ENCODE data around the gene LAMB3. TPM values are rescaled to one million over a fixed set of nuclear protein-coding genes. Genes with fewer than 3 reads are reported as not detected.

The LAMB3 gene
- polyA plus RNA-seq, 4 donors: 1.1 to 1.7 (median 1.1) TPM

- DNase-seq (ENCODE audit: low read depth in 4 of 4, low spot score in 2 of 4): no peak
Observed at GRCh38 chr1:209635850-209636249, 16.4 kb downstream of the LAMB3 start.

GRCh38 chr1:209634005-209634737 lies 18.1 kb downstream of the LAMB3 start:
- no peak for DNase-seq (ENCODE audit: low read depth in 4 of 4, low spot score in 2 of 4)

GRCh38 chr1:209633335-209633997 lies 18.8 kb downstream of the LAMB3 start:
- no peak for DNase-seq (ENCODE audit: low read depth in 4 of 4, low spot score in 2 of 4)

- no peak for DNase-seq (ENCODE audit: low read depth in 4 of 4, low spot score in 2 of 4)
Observed at GRCh38 chr1:209630383-209631225, 21.6 kb downstream of the LAMB3 start.

- DNase-seq (ENCODE audit: low read depth in 4 of 4, low spot score in 2 of 4): no peak
Observed at GRCh38 chr1:209629621-209630382, 22.4 kb downstream of the LAMB3 start.

- DNase-seq (ENCODE audit: low read depth in 4 of 4, low spot score in 2 of 4): no peak
Observed at GRCh38 chr1:209628618-209629299, 23.5 kb downstream of the LAMB3 start.

GRCh38 chr1:209627732-209628196 lies 24.5 kb downstream of the LAMB3 start:
- DNase-seq (ENCODE audit: low read depth in 4 of 4, low spot score in 2 of 4): peak in 2 of 4 donors; percentile 37 to 69

- DNase-seq (ENCODE audit: low read depth in 4 of 4, low spot score in 2 of 4): no peak
Observed at GRCh38 chr1:209627027-209627731, 25.0 kb downstream of the LAMB3 start.

- DNase-seq (ENCODE audit: low read depth in 4 of 4, low spot score in 2 of 4): no peak
Observed at GRCh38 chr1:209626346-209627026, 25.7 kb downstream of the LAMB3 start.

GRCh38 chr1:209625791-209626285 lies 26.4 kb downstream of the LAMB3 start:
- DNase-seq (ENCODE audit: low read depth in 4 of 4, low spot score in 2 of 4): no peak

GRCh38 chr1:209624558-209625549 lies 27.4 kb downstream of the LAMB3 start:
- DNase-seq (ENCODE audit: low read depth in 4 of 4, low spot score in 2 of 4): no peak

- no peak for DNase-seq (ENCODE audit: low read depth in 4 of 4, low spot score in 2 of 4)
Observed at GRCh38 chr1:209622841-209623829, 29.1 kb downstream of the LAMB3 start.

GRCh38 chr1:209621741-209622655 lies 30.2 kb downstream of the LAMB3 start:
- DNase-seq (ENCODE audit: low read depth in 4 of 4, low spot score in 2 of 4): no peak

GRCh38 chr1:209621286-209621685 lies 30.9 kb downstream of the LAMB3 start:
- no peak for DNase-seq (ENCODE audit: low read depth in 4 of 4, low spot score in 2 of 4)

- no peak for DNase-seq (ENCODE audit: low read depth in 4 of 4, low spot score in 2 of 4)
Observed at GRCh38 chr1:209620487-209620884, 31.7 kb downstream of the LAMB3 start.
